Glutamatergic neuron (in vitro differentiated cells): ENCODE data around the gene YPEL4. TPM values are rescaled to one million over a fixed set of nuclear protein-coding genes. Genes with fewer than 3 reads are reported as not detected.

Experiments used
- DNase-seq: peaks from one replicate; pipeline ENCODE4 v3.0.0; 2022
- H3K27ac Mint-ChIP-seq: one replicate; pipeline ENCODE4 v1.8.0; 2020; ENCODE audit warnings: mild to moderate bottlenecking, mixed read lengths, inconsistent platforms; ENCODE audit not compliant: unreplicated experiment
- H3K27me3 Mint-ChIP-seq: one replicate; pipeline ENCODE4 v1.8.0; 2020; ENCODE audit warnings: mild to moderate bottlenecking, moderate library complexity, mixed read lengths, inconsistent platforms; ENCODE audit not compliant: unreplicated experiment
- H3K36me3 Mint-ChIP-seq: one replicate; pipeline ENCODE4 v1.8.0; 2020; ENCODE audit warnings: mild to moderate bottlenecking, mixed read lengths, inconsistent platforms; ENCODE audit not compliant: unreplicated experiment
- H3K4me1 Mint-ChIP-seq: one replicate; pipeline ENCODE4 v1.8.0; 2020; ENCODE audit warnings: mild to moderate bottlenecking, low read depth, mixed read lengths, inconsistent platforms; ENCODE audit not compliant: unreplicated experiment
- H3K4me3 Mint-ChIP-seq: one replicate; pipeline ENCODE4 v1.8.0; 2020; ENCODE audit warnings: mild to moderate bottlenecking, mixed read lengths, inconsistent platforms; ENCODE audit not compliant: unreplicated experiment
- H3K9me3 Mint-ChIP-seq: one replicate; pipeline ENCODE4 v1.8.0; 2020; ENCODE audit warnings: mild to moderate bottlenecking, moderate library complexity, mixed read lengths, inconsistent platforms; ENCODE audit not compliant: unreplicated experiment
- CTCF ChIP-seq: fragments of 200-600 bp; sonication (generic); IDR thresholded peaks from one replicate; pipeline ENCODE4 v1.5.0; 2021; ENCODE audit not compliant: partially characterized antibody, unreplicated experiment
- total RNA-seq: library from RNA; stranded (reverse); fragmentation: NEBNext Ultra II Directional; extraction: Animal tissue kit (Norgen Biotek cat#: 25700); gene quantifications from one replicate; pipeline ENCODE4 v1.2.1, GENCODE V29; 2021; ENCODE audit not compliant: unreplicated experiment

Gene YPEL4
- total RNA-seq, 1 donor from 2014 or later, result 16.9 TPM

GRCh38 chr11:57616595-57616994 lies 33.1 kb downstream of the YPEL4 start:
- Mint-ChIP-seq H3K4me3 (no peak overlapping the region), H3K36me3 (peaks cover 4% of the 10 kb centered on the region), H3K27me3 (peaks cover 2% of the 10 kb centered on the region), H3K9me3 (peaks cover 5% of the 10 kb centered on the region), H3K27ac (no peak overlapping the region), H3K4me1 (no peaks in the 10 kb centered on the region)
- no peak for TF ChIP-seq CTCF
- DNase-seq, result no peak

GRCh38 chr11:57615308-57615707 lies 34.4 kb downstream of the YPEL4 start:
- Mint-ChIP-seq H3K27ac (no peak overlapping the region), H3K4me3 (no peak overlapping the region), H3K36me3 (peaks cover 4% of the 10 kb centered on the region), H3K27me3 (no peaks in the 10 kb centered on the region), H3K4me1 (no peaks in the 10 kb centered on the region), H3K9me3 (peaks cover 5% of the 10 kb centered on the region)
- no peak for DNase-seq
- no peak for TF ChIP-seq CTCF

GRCh38 chr11:57614234-57614772 lies 35.4 kb downstream of the YPEL4 start:
- H3K27ac Mint-ChIP-seq, result no peak overlapping the region
- no peak for DNase-seq
- peaks cover 4% of the 10 kb centered on the region for H3K36me3 Mint-ChIP-seq
- H3K9me3 Mint-ChIP-seq, result peaks cover 3% of the 10 kb centered on the region
- no peak overlapping the region for H3K4me3 Mint-ChIP-seq
- H3K4me1 Mint-ChIP-seq, result no peaks in the 10 kb centered on the region
- H3K27me3 Mint-ChIP-seq, result no peaks in the 10 kb centered on the region
- TF ChIP-seq CTCF, result no peak

GRCh38 chr11:57610170-57610569 lies 39.5 kb downstream of the YPEL4 start:
- TF ChIP-seq CTCF, result no peak
- H3K4me1 Mint-ChIP-seq, result no peaks in the 10 kb centered on the region
- peaks cover 4% of the 10 kb centered on the region for H3K36me3 Mint-ChIP-seq
- DNase-seq, result no peak
- H3K27ac Mint-ChIP-seq, result no peak overlapping the region
- H3K9me3 Mint-ChIP-seq, result peaks cover 3% of the 10 kb centered on the region
- H3K27me3 Mint-ChIP-seq, result no peaks in the 10 kb centered on the region
- no peak overlapping the region for H3K4me3 Mint-ChIP-seq

GRCh38 chr11:57605028-57605420 lies 44.7 kb downstream of the YPEL4 start:
- Mint-ChIP-seq H3K27ac (no peak overlapping the region), H3K27me3 (no peaks in the 10 kb centered on the region), H3K9me3 (no peaks in the 10 kb centered on the region), H3K36me3 (no peaks in the 10 kb centered on the region), H3K4me1 (peaks cover 9% of the 10 kb centered on the region), H3K4me3 (no peak overlapping the region)
- no peak for TF ChIP-seq CTCF
- no peak for DNase-seq
